ENCODE data around the gene NDFIP2.

DNA sequence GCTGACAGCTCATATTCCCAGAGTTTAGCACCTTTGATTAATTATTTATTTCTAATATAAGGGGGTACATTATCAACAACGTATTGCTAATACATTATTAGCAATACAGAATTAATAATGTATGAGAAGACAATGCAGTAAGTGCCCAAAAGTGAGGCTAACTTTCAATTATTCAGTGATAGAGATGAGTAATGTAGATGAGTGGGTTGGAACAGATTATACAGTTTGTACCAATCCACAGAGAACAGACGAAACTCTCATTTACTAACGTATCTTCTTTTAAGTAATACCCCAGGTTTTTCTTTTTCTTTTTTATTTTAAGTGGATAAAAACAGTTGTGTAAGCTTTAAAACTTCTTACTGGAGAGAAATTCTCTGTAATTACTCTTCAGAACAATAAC lies 38.2 kb upstream of the NDFIP2 start:
- no peak for TF ChIP-seq POLR2A (IDR thresholded peaks at IDR 0.05)
- TF ChIP-seq, protein P1, sequence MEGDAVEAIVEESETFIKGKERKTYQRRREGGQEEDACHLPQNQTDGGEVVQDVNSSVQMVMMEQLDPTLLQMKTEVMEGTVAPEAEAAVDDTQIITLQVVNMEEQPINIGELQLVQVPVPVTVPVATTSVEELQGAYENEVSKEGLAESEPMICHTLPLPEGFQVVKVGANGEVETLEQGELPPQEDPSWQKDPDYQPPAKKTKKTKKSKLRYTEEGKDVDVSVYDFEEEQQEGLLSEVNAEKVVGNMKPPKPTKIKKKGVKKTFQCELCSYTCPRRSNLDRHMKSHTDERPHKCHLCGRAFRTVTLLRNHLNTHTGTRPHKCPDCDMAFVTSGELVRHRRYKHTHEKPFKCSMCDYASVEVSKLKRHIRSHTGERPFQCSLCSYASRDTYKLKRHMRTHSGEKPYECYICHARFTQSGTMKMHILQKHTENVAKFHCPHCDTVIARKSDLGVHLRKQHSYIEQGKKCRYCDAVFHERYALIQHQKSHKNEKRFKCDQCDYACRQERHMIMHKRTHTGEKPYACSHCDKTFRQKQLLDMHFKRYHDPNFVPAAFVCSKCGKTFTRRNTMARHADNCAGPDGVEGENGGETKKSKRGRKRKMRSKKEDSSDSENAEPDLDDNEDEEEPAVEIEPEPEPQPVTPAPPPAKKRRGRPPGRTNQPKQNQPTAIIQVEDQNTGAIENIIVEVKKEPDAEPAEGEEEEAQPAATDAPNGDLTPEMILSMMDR (IDR thresholded peaks at IDR 0.05) = no peak
- TF ChIP-seq EP300 (IDR thresholded peaks at IDR 0.05) = no peak
- TF ChIP-seq POLR2AphosphoS5 (IDR thresholded peaks at IDR 0.05) = no peak
